SU-DHL-6 (cell line): Measurements from ENCODE around the gene ME2.

Experiments used
- CTCF ChIP-seq: fragments of 200-600 bp; sonication (generic); IDR thresholded peaks from one replicate; pipeline ENCODE4 v1.5.1; 2017; ENCODE audit warnings: antibody characterized with exemption, mild to moderate bottlenecking, low read length, moderate library complexity; ENCODE audit not compliant: insufficient read depth, poor library complexity, severe bottlenecking
- EZH2phosphoT487 ChIP-seq: fragments of 200-600 bp; sonication (generic), shearing (Covaris generic); conservative IDR thresholded peaks from 2 replicates; pipeline ENCODE4 v1.6.1; 2018; ENCODE audit warnings: mild to moderate bottlenecking, antibody characterized with exemption, low read length, moderate library complexity, mixed read lengths

GRCh38 chr18:50961974-50962373 lies 83.1 kb downstream of the ME2 start:
- no peak for TF ChIP-seq CTCF
- no peak for TF ChIP-seq EZH2phosphoT487
